GM20431 (cell line): ENCODE measurements around the gene GIPC1.

Experiments used
- in situ Hi-C: fragments of 300-500 bp; cut with MseI, MboI; formaldehyde crosslinking; loops from one replicate; pipeline ENCODE4 v1.15.0; 2020; ENCODE audit warnings: low sequenced_read_pairs; ENCODE audit not compliant: unreplicated experiment

Gene GIPC1

GRCh38 chr19:14495672-14496028 lies 277 bp downstream of the GIPC1 start:
- in situ Hi-C loops: no loop called here

GRCh38 chr19:14494910-14495671 lies 836 bp downstream of the GIPC1 start:
- in situ Hi-C loops: no loop called here

- in situ Hi-C loops: no loop called here
Measured at GRCh38 chr19:14494411-14494810, 1.5 kb downstream of the GIPC1 start.

- in situ Hi-C loops: no loop called here
Measured at GRCh38 chr19:14492756-14493337, 3.1 kb downstream of the GIPC1 start.

GRCh38 chr19:14487370-14488125 lies 8.4 kb downstream of the GIPC1 start:
- in situ Hi-C loops: no loop called here

GRCh38 chr19:14482172-14482941 lies 13.6 kb downstream of the GIPC1 start:
- in situ Hi-C loops: no loop called here

- in situ Hi-C loops: no loop called here
Measured at GRCh38 chr19:14480700-14481079, 15.2 kb downstream of the GIPC1 start.

GRCh38 chr19:14479975-14480699 lies 15.8 kb downstream of the GIPC1 start:
- in situ Hi-C loops: no loop called here

- in situ Hi-C loops: no loop called here
Measured at GRCh38 chr19:14479309-14479974, 16.5 kb downstream of the GIPC1 start.

GRCh38 chr19:14478113-14478545 lies 17.8 kb downstream of the GIPC1 start:
- in situ Hi-C loops: no loop called here

GRCh38 chr19:14477418-14478112 lies 18.4 kb downstream of the GIPC1 start:
- in situ Hi-C loops: no loop called here

GRCh38 chr19:14476673-14477401 lies 19.1 kb downstream of the GIPC1 start:
- in situ Hi-C loops: no loop called here

GRCh38 chr19:14476327-14476672 lies 19.6 kb downstream of the GIPC1 start:
- in situ Hi-C loops: no loop called here

- in situ Hi-C loops: no loop called here
Measured at GRCh38 chr19:14475251-14476073, 20.5 kb downstream of the GIPC1 start, which contains the start of gene PTGER1. PTGER1 (minus strand) TSS chr19:14475354; CDS start chr19:14474320, 1,034 bp downstream.

GRCh38 chr19:14474827-14475226 lies 21.1 kb downstream of the GIPC1 start:
- in situ Hi-C loops: no loop called here

GRCh38 chr19:14473978-14474578 lies 21.8 kb downstream of the GIPC1 start:
- in situ Hi-C loops: no loop called here
